LHCN-M2 (cell line): ENCODE results near the gene TNS1. TPM values are rescaled to one million over a fixed set of nuclear protein-coding genes. Genes with fewer than 3 reads are reported as not detected.

Experiments
- total RNA-seq: library from RNA; depleted of rRNA; stranded (reverse); fragments of >200 nt; gene quantifications from 2 replicates; pipeline ENCODE4 v1.2.3, GENCODE V29; 2014; rRNA removed

TNS1 gene
- total RNA-seq, 1 experiment from 2014 or later = 53.4 TPM

Other genes with a start within 250 kb of the TNS1 start
- not detected in 2 replicates for gene RUFY4, start 66.3 kb upstream of the TNS1 start, total RNA-seq
- not detected in 2 replicates for gene CXCR2, start 123.0 kb upstream of the TNS1 start, total RNA-seq
- gene CXCR1, start 164.0 kb upstream of the TNS1 start, total RNA-seq = not detected in 2 replicates
- 499 and 526 TPM in 2 replicates for gene ARPC2, start 214.2 kb upstream of the TNS1 start, total RNA-seq